ENCODE measurements around the gene ZNF565. TPM values are rescaled to one million over a fixed set of nuclear protein-coding genes. Genes with fewer than 3 reads are reported as not detected.
A peak's percentile ranks its signal among the peaks of the same experiment; 100 is the strongest.
"Not testable (repeated sequence)": the region's sequence is repeated elsewhere in the genome, so short reads cannot be mapped to it uniquely, and the experiment has no call there.

ZNF565 gene
- total and polyA plus RNA-seq, 8 donors = 3.2 to 8.3 (median 7.7) TPM

GRCh38 chr19:36246006-36246481 lies 31.6 kb upstream of the ZNF565 start:
- H3K4me3 ChIP-seq = peak overlapping the region; percentile 10 to 22
- peaks cover 0 to 6% of the 10 kb centered on the region in 2 donors for H3K4me1 ChIP-seq
- peak in 2 of 4 donors; percentile 5 to 9 for DNase-seq
- H3K9me3 ChIP-seq = peaks cover 0 to 61% of the 10 kb centered on the region in 2 donors
- no peak for ATAC-seq
- peaks cover 5 to 18% of the 10 kb centered on the region in 2 donors for H3K27me3 ChIP-seq
- H3K36me3 ChIP-seq = no peaks in the 10 kb centered on the region
- TF ChIP-seq CTCF (IDR thresholded peaks at IDR 0.05) = no peak
- intact Hi-C loops (cut with DNase I) = no loop called here
- H3K27ac ChIP-seq = no peak overlapping the region

- Histone ChIP-seq H3K9me3 (peaks cover 0 to 64% of the 10 kb centered on the region in 2 donors), H3K27ac (no peak overlapping the region), H3K4me3 (peak overlapping the region; percentile 10 to 22), H3K36me3 (no peaks in the 10 kb centered on the region), H3K27me3 (peaks cover 5 to 18% of the 10 kb centered on the region in 2 donors), H3K4me1 (peaks cover 0 to 6% of the 10 kb centered on the region in 2 donors)
- TF ChIP-seq CTCF (IDR thresholded peaks at IDR 0.05) = no peak
- ATAC-seq (peak; percentile 38), DNase-seq (peak in 2 of 4 donors; percentile 35 to 51)
- intact Hi-C loops (cut with DNase I) = no loop called here
These were observed 30.9 kb upstream of the ZNF565 start for GRCh38 chr19:36245210-36246005.

GRCh38 chr19:36244066-36244465 lies 29.6 kb upstream of the ZNF565 start:
- no peak overlapping the region for H3K4me3 ChIP-seq
- peaks cover 0 to 6% of the 10 kb centered on the region in 2 donors for H3K4me1 ChIP-seq
- DNase-seq (no peak), ATAC-seq (no peak)
- H3K9me3 ChIP-seq = peaks cover 0 to 72% of the 10 kb centered on the region in 2 donors
- H3K36me3 ChIP-seq = peaks cover 0 to 11% of the 10 kb centered on the region in 2 donors
- intact Hi-C loops (cut with DNase I) = no loop called here
- no peak overlapping the region for H3K27ac ChIP-seq
- peaks cover 5 to 18% of the 10 kb centered on the region in 2 donors for H3K27me3 ChIP-seq
- TF ChIP-seq CTCF (IDR thresholded peaks at IDR 0.05) = no peak

- Histone ChIP-seq H3K27me3 (no peaks in the 10 kb centered on the region), H3K27ac (no peak overlapping the region), H3K4me1 (no peaks in the 10 kb centered on the region), H3K9me3 (peaks cover 0 to 95% of the 10 kb centered on the region in 2 donors), H3K4me3 (no peak overlapping the region), H3K36me3 (peaks cover 11 to 82% of the 10 kb centered on the region in 2 donors)
- DNase-seq = no peak
- no peak for ATAC-seq
- intact Hi-C loops (cut with DNase I) = no loop called here
- TF ChIP-seq CTCF (IDR thresholded peaks at IDR 0.05) = no peak
These were observed 22.5 kb upstream of the ZNF565 start for GRCh38 chr19:36236946-36237310.

- H3K4me3 ChIP-seq = no peak overlapping the region
- H3K27me3 ChIP-seq = no peaks in the 10 kb centered on the region
- DNase-seq = no peak
- no peak for TF ChIP-seq CTCF (IDR thresholded peaks at IDR 0.05)
- H3K4me1 ChIP-seq = no peaks in the 10 kb centered on the region
- no peak for ATAC-seq
- intact Hi-C loops (cut with DNase I) = no loop called here
- peaks cover 0 to 95% of the 10 kb centered on the region in 2 donors for H3K9me3 ChIP-seq
- H3K27ac ChIP-seq = no peak overlapping the region
- peaks cover 14 to 88% of the 10 kb centered on the region in 2 donors for H3K36me3 ChIP-seq
These were observed 22.0 kb upstream of the ZNF565 start for GRCh38 chr19:36236304-36236945.

- intact Hi-C loops (cut with DNase I) = not testable (repeated sequence)
These were observed 19.2 kb upstream of the ZNF565 start for GRCh38 chr19:36233626-36234025.

More at GRCh38 chr19:36233626-36234025, 19.2 kb upstream of the ZNF565 start:
- not testable (repeated sequence) for H3K4me1 ChIP-seq, DNase-seq, H3K27ac ChIP-seq, H3K4me3 ChIP-seq, H3K27me3 ChIP-seq, ATAC-seq
- Histone ChIP-seq H3K9me3 (peaks cover 0 to 85% of the 10 kb centered on the region in 2 donors), H3K36me3 (peaks cover 18 to 100% of the 10 kb centered on the region in 2 donors)

All from left lung (tissue), 10 donors.